A204.1 (cell line): Measurements from ENCODE around the gene CHST9.
"Not testable (repeated sequence)": the region's sequence is repeated elsewhere in the genome, so short reads cannot be mapped to it uniquely, and the experiment has no call there.

ENCODE experiments used
- FAIRE-seq: peaks from 2 replicates; lab custom pipeline; 2012; peaks lifted over from hg19 to GRCh38; lab: Jason Lieb, UNC

Gene CHST9

DNA sequence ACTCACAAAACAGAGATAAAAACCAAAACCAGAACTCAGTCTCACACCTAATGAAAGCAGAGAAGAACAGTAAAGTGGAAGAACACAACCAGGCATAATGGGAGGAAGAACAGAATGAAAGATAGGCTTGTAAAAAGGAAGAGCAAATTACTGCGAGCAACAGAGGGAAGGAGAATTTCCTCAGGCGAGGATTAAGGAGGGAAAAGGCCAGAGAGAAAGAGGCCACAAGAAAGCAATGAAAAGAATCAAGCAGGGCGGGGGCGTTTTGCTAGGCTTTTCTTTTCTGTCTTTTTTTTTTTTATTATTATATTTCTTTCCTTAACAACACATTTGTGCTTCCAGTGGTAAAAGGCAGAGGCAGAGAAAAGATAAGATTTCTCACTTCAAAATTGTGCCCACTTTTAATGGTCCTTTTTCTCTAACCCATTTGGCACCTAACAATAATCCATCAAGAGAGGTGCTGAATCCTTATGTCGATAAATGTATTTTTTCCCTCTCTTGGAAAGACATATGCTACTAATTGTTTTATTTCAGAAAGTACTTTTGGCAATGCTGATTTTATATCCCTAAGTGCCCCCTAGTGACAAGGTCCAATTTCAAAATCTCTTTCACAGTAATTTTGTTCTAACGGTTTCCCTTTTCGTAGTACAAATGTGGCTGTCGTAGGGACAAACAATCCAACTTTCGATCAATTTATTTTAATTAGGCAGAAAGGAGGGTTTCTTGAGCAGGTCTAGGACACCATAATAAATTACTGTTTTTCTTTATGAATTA, 180.9 kb downstream of the CHST9 start:
- no peak for FAIRE-seq

DNA sequence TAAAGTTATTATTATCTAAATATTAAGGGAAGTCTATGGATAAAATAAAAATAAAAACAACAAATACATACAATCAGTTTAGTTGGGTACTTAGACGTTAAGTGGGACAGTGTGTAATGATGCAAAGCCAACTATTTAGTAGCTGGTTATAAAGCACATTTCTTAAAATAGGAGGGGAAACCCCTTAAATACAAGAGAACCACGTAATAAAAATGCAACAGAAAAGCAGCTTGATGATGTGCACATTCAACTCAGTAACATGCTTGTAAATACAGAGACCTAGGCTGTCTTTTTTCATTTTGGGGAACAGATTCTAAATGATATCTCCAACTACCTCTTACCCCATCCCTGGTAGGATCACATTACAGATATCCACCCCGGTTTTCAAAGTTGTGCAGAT, 185.3 kb downstream of the CHST9 start:
- FAIRE-seq = no peak

DNA sequence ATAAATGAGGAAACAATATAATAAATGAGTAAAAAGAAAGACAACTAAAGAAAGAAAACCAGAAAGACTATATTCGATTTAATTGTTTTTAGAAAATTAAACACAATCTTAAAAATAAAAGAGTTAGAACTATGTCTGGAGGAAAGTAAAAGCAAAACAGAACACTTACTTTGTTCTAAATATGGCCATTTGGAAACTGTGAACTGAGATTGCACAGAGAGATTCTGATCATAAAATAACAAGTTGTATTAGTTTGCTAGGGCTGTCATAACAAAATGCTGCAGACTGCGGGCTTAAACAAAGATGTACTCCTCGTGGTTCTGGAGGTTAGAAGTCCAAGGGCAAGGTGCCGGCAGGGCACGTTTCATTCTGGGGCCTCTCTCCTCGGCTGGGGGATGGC, 191.5 kb downstream of the CHST9 start:
- no peak for FAIRE-seq

- FAIRE-seq = no peak
Observed at GRCh38 chr18:26992926-26993325, 192.2 kb downstream of the CHST9 start.

GRCh38 chr18:26989842-26990241, 195.3 kb downstream of the CHST9 start:
- FAIRE-seq = no peak

- no peak for FAIRE-seq
Observed at GRCh38 chr18:26981360-26982082, 203.6 kb downstream of the CHST9 start.

- peak; percentile 3 for FAIRE-seq
Observed at GRCh38 chr18:26978812-26979341, 206.2 kb downstream of the CHST9 start.

DNA sequence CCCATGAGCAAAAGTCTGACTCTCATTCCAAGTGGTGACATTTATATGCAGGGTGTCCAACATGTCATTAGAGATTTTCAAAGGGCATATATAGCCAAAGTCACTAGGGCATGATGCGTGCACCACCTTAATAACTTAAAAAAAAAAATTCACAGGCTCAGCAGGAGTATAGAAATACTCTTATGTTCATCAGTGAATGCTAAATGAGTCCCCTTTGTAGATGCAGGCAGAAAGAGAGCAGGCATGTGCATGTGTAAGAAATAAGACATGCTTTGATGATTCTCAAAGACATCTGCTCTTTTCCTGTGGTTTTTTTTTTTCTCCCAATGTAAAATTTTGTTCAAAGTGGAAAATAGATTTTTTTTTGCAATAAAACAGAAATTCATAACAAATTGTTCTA, 207.3 kb downstream of the CHST9 start:
- no peak for FAIRE-seq

DNA sequence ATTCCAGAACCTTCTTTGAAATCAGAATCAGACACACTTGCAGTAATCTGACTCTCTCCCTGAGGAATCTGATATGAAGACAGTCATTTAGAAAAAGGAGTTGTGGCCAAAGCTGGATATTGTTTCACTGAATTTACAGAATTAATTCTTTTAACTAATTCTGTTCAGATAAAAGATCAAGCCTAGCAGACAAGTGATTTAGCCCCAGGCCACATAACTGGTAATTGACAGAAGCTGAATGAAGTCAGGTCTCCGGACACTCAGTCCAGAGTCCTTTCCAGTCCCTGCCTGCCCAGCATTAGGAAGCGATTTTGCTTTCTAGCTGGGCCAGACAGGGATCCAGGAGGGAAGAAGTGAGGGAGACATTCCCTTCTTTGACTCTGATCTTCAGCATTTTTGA, 208.9 kb downstream of the CHST9 start:
- no peak for FAIRE-seq

DNA sequence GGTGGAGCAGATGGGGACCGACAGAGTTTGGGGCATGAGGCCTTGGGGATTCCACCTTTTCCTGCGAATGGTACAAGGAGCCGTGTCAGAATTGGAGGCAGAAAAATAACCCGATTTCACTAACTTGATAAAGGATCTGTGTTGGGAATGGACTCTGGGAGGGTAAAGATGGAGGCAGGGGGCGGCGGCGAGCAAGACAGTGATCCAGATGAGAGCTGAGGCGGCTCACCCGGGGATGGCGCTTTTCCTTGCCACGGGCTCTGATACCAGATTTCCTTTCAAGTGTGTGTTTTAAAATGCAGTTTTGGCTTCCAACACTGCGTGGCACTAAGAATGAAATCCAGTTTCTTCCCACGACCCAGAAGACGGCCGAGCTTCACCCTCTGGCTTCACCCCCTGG, 212.6 kb downstream of the CHST9 start:
- FAIRE-seq = not testable (repeated sequence)

DNA sequence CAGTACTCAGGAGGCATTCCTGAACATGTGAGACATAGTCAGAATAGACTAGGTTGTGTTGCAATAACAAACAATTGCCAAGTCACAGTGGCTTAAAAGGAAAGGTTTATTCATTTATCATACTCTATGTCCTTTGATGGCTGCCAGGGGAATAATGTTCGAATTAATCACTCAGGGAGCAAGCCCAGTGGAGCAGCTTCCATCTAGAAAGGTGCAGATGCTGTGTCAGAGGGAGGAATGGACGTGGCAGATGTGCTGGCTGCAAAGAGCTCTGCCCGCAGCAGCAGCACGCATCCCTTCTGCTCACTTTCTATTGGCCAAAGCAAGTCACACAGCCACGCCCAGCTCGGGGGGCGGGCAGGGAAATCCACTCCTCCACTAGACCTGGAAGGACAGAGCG, 213.7 kb downstream of the CHST9 start:
- FAIRE-seq = no peak

DNA sequence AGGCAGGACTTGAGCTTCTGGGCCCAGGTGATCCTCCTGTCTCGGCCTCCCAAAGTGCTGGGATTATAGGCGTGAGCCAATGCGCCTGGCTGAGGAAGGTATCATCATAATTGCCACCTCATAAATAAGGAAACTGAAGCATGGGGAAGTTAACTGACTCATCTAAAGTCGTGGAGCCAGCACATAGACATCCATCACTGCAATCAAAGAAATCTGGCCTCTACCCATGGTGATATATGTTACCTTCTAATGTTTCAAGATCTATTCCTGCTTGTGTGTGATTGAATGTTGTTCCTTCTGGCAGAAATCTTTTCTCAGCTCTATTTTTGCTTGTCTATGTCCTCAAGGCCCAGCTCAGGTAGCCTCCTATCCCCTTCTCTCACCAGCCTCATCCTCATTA, 214.5 kb downstream of the CHST9 start:
- no peak for FAIRE-seq

- no peak for FAIRE-seq
Observed at GRCh38 chr18:26965206-26965605, 219.9 kb downstream of the CHST9 start.

GRCh38 chr18:26963292-26963691, 221.8 kb downstream of the CHST9 start:
- FAIRE-seq = no peak

DNA sequence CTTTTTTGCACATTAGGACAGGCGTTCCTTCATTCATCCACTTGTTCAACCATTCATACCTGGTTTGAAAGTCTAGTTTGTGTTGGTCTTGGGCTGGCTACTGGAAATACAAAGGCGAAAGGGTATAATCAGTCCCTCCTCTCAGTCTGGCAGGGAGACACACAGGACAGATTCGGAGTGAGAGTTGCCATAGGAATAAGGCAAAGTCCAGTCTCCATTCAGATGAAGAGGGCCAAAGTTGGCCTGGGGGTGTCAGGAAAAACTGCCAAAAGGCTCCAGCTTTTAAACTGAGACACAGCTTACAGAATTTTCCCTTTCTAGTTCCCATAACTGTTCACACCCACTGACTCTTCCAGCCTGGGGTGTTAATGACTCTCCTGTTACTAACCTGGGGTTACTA, 223.3 kb downstream of the CHST9 start:
- no peak for FAIRE-seq

GRCh38 chr18:26960911-26961310, 224.2 kb downstream of the CHST9 start:
- no peak for FAIRE-seq

- no peak for FAIRE-seq
Observed at GRCh38 chr18:26956863-26957262, 228.2 kb downstream of the CHST9 start.

GRCh38 chr18:26948703-26949102, 236.4 kb downstream of the CHST9 start:
- FAIRE-seq = no peak

- no peak for FAIRE-seq
Observed at GRCh38 chr18:26943906-26944305, 241.2 kb downstream of the CHST9 start.

GRCh38 chr18:26941584-26941983, 243.5 kb downstream of the CHST9 start:
- FAIRE-seq = no peak

- FAIRE-seq = no peak
Observed at GRCh38 chr18:26940744-26941398, 244.2 kb downstream of the CHST9 start.

- FAIRE-seq = no peak
Observed at GRCh38 chr18:26931659-26932058, 253.4 kb downstream of the CHST9 start.

GRCh38 chr18:26930630-26931029, 254.5 kb downstream of the CHST9 start:
- FAIRE-seq = no peak
